ENCODE data around the gene GLDC. TPM values are rescaled to one million over a fixed set of nuclear protein-coding genes. Genes with fewer than 3 reads are reported as not detected.
A peak's percentile ranks its signal among the peaks of the same experiment; 100 is the strongest.

Gene GLDC
- total RNA-seq, 1 donor from 2014 or later: 35.6 TPM

- DNase-seq (ENCODE audit: low spot score): no peak
- ATAC-seq: no peak
- intact Hi-C loops (cut with DNase I): no loop called here
Measured at GRCh38 chr9:6590334-6590733, 55.2 kb downstream of the GLDC start.

- DNase-seq (ENCODE audit: low spot score): no peak
- intact Hi-C loops (cut with DNase I): no loop called here
- peak; percentile 44 for ATAC-seq
Measured at GRCh38 chr9:6584881-6585597, 60.5 kb downstream of the GLDC start.

DNA sequence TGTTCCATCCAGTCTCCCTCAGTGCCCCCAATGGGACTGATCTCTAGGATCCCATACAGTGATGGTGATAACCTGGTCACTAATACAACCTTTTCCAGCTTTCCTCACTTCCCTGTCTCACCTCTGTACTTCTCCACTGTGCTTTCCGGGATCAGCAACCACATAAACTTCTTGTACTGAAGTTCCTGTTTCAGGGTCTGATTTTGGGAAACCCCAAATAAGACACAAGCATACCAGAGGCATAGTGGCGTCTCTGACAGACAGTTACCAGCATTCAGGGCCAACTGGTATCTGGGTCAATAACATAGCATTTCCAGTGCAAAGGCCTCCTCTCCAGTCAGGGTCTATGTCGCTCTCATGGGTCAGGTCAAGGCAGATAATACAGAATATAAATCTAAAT is 64.3 kb downstream of the GLDC start:
- no peak for DNase-seq (ENCODE audit: low spot score)
- intact Hi-C loops (cut with DNase I): no loop called here
- ATAC-seq: no peak

GRCh38 chr9:6579613-6580012 is 65.9 kb downstream of the GLDC start:
- no peak for DNase-seq (ENCODE audit: low spot score)
- ATAC-seq: no peak
- intact Hi-C loops (cut with DNase I): no loop called here

- peak; percentile 45 for ATAC-seq
- intact Hi-C loops (cut with DNase I): no loop called here
- no peak for DNase-seq (ENCODE audit: low spot score)
Measured at GRCh38 chr9:6576987-6577386, 68.5 kb downstream of the GLDC start.

GRCh38 chr9:6575324-6576034 is 70.0 kb downstream of the GLDC start:
- intact Hi-C loops (cut with DNase I): no loop called here
- DNase-seq (ENCODE audit: low spot score) (no peak), ATAC-seq (no peak)

- ATAC-seq: no peak
- no peak for DNase-seq (ENCODE audit: low spot score)
- intact Hi-C loops (cut with DNase I): no loop called here
Measured at GRCh38 chr9:6567140-6567591, 78.4 kb downstream of the GLDC start.

DNA sequence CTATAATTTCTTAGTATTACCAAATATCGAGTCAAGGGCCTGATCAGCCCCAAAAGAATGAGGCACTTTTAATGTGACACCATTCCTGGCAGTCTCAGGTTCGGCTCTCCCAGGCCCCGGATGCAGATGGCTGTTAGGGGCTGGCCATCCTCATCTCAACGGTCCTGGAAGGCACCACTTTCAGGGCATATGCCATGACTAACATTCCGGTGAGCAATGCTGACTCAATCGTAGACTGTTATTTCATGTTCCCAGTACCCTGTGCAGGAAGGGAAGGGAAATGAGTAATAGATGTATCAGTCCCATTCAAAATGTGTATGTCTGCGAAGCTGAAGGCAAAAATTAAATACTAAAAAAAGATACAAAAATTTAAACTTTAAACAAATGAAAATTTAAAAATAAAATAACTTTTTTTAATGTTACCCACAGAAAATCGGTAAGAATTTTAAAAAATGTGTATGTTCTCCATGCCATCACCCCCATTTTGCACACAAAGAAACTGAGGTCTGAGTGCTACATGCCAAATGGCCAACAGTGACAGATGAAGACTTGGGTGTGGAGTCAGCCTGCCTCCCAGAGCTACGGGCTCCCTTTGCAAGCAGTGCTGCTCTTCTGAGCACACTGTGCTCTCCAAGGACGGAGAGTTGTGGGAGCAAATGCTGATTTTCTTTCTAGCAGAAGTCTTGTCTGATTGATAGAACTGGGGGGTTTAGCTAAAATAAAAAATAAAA is 79.0 kb downstream of the GLDC start:
- ATAC-seq (no peak), DNase-seq (ENCODE audit: low spot score) (no peak)
- intact Hi-C loops (cut with DNase I): no loop called here

- DNase-seq (ENCODE audit: low spot score): no peak
- intact Hi-C loops (cut with DNase I): no loop called here
- peak; percentile 57 for ATAC-seq
Measured at GRCh38 chr9:6565312-6565711, 80.2 kb downstream of the GLDC start.

DNA sequence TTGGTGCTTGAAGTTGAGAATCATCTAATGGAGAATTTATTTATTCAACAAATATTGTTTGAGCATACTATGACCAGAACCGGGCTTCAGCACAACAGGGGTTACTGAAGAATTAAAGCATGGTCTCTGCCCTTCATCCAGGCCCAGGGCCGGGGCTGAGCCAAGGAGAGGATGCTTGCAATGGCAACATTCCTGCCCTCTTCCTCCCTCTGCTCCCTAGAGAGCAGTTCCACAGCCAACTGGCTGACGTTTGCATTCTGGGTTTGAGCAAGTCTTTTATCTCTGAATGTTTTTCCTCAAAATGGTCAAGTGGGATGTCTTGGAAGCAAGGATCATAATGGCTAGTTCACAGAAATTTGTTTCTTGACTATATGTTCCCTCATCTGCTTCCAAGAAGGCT is 80.7 kb downstream of the GLDC start:
- peak; percentile 80 for ATAC-seq
- intact Hi-C loops (cut with DNase I): no loop called here
- no peak for DNase-seq (ENCODE audit: low spot score)

GRCh38 chr9:6564360-6564759 is 81.2 kb downstream of the GLDC start:
- peak; percentile 66 for ATAC-seq
- intact Hi-C loops (cut with DNase I): no loop called here
- DNase-seq (ENCODE audit: low spot score): no peak

GRCh38 chr9:6562871-6563430 is 82.6 kb downstream of the GLDC start:
- DNase-seq (ENCODE audit: low spot score) (no peak), ATAC-seq (no peak)
- intact Hi-C loops (cut with DNase I): no loop called here

- DNase-seq (ENCODE audit: low spot score) (no peak), ATAC-seq (no peak)
- intact Hi-C loops (cut with DNase I): no loop called here
Measured at GRCh38 chr9:6562201-6562600, 83.3 kb downstream of the GLDC start.

DNA sequence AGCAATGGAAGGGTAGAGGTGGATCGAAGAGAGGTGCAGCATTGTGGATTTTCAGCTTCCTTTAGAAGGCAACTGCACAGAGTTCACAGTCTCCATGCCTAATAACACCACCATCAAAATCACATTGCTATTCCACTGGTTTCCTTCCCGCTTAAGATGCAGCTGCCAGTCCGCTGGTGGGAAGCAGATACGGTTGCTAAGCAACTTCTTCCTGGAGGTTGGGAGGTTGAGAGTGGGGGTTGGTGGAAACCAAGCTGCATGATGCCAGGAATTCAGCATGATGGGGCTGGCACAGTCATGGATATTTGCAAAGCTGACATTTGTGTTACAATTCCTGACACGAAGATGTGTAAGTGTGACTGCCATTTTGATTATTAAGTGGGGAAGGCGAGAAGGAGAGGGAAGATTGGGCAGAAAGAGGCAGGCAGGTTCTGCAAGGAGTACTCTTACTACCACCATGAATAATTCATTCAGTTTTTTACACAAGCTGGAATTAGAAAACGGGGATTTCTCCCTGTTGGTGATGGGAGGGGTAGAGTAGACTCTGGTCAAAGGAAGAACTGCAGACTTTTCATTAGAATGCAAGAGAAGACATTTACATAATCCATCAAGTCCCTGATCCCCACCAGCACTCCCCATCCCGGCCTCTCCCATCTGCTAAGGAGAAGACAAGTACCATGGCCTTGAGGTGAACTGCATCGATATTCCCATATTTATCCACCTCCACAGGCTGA is 87.5 kb downstream of the GLDC start:
- DNase-seq (ENCODE audit: low spot score) (no peak), ATAC-seq (no peak)
- intact Hi-C loops (cut with DNase I): no loop called here

DNA sequence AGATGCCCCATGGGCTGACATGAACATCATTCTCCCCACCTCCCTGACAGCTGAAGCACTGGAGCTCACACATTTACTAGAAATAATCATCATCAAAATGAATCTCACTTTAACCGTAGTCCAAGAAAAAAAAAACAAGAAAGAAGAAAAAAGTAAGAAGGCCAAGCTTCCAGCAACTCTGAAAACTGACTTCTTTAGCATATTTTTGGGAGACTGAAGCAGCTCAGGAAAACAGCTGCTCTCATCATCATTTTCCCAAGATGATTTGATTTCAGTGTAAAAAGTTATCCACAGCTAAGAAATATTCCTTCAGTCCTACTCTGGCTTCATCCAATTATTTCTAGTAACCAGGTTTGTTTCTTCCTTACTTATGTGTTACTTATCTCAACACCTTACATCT is 91.7 kb downstream of the GLDC start:
- ATAC-seq: no peak
- intact Hi-C loops (cut with DNase I): no loop called here
- DNase-seq (ENCODE audit: low spot score): no peak

GRCh38 chr9:6552498-6553121 is 92.9 kb downstream of the GLDC start:
- DNase-seq (ENCODE audit: low spot score) (no peak), ATAC-seq (no peak)
- intact Hi-C loops (cut with DNase I): no loop called here

DNA sequence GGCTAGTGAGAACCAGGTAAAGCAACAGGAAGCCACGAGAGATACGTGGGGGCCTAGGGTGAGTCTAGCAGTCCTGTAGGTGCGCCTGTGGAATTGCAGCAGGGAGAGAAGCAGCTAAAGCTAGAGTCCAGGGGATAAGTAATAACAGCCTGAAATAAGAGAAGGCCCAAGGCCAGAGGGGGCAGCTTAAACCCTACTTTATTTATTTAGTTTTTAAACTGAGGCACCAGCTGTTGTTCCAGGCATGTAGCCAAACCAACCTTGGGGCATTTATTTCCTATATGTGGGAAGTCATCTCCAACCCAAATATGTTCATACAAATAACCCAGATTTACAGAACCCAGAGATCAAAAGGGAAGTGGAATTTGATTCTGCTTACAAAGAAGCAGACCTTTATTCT is 93.5 kb downstream of the GLDC start:
- intact Hi-C loops (cut with DNase I): no loop called here
- DNase-seq (ENCODE audit: low spot score) (no peak), ATAC-seq (no peak)

GRCh38 chr9:6551136-6551535 is 94.4 kb downstream of the GLDC start:
- intact Hi-C loops (cut with DNase I): no loop called here
- no peak for ATAC-seq
- no peak for DNase-seq (ENCODE audit: low spot score)

Measured in sciatic nerve (tissue), 2 donors.